CD1c-positive myeloid dendritic cell (primary cell): ENCODE results near the gene PARVG.
"Not testable (repeated sequence)": the region's sequence is repeated elsewhere in the genome, so short reads cannot be mapped to it uniquely, and the experiment has no call there.

Experiments
- DNase-seq: peaks from one replicate; pipeline ENCODE4 v3.0.0-alpha.2; 2016; ENCODE audit errors: extremely low spot score

The PARVG gene

GRCh38 chr22:44213489-44214043 is 32.8 kb downstream of the PARVG start:
- DNase-seq = no peak

DNA sequence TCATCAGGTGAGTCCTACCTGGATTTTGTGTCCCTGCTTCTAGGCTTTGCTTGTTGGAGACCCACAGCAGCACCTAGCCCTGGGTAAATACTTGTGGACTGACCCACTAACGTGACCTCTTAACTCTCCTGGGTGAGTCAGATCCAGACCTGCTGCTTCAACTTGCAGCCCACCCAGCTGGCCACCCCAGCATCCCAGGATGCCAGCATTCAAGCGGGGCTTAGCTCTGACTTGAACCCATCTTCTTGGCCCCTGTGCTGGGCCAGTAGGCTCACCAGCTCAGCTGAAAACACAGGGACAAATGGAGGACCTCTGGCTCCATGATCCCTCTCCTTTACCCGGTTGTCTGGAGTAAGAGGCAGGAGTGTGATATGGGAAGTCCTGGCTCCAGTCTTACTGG is 33.5 kb downstream of the PARVG start:
- no peak for DNase-seq

- no peak for DNase-seq
Measured at GRCh38 chr22:44214764-44215163, 34.0 kb downstream of the PARVG start.

- no peak for DNase-seq
Measured at GRCh38 chr22:44215287-44215686, 34.6 kb downstream of the PARVG start.

DNA sequence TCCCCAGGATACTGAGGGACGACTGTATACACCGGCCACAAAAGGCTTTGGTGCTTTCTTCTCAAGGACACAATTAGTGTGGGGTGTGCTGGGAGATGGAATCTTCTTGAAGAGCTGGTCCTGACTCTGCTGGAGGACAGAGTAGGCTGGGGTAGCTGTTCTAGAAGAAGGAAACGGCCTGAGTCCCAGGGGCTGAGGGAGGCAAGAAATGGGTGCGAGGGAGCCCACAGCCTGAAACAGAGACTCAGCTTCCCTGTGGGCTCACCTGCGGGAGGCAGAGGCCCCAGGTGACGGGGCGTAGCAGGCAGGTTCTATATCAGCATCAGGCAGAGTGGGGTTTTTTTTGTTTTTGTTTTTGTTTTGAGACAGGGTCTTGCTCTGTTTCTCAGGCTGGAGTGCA is 36.6 kb downstream of the PARVG start:
- DNase-seq = no peak

- DNase-seq = no peak
Measured at GRCh38 chr22:44218071-44218470, 37.3 kb downstream of the PARVG start.

- DNase-seq = no peak
Measured at GRCh38 chr22:44219101-44219870, 38.6 kb downstream of the PARVG start.

DNA sequence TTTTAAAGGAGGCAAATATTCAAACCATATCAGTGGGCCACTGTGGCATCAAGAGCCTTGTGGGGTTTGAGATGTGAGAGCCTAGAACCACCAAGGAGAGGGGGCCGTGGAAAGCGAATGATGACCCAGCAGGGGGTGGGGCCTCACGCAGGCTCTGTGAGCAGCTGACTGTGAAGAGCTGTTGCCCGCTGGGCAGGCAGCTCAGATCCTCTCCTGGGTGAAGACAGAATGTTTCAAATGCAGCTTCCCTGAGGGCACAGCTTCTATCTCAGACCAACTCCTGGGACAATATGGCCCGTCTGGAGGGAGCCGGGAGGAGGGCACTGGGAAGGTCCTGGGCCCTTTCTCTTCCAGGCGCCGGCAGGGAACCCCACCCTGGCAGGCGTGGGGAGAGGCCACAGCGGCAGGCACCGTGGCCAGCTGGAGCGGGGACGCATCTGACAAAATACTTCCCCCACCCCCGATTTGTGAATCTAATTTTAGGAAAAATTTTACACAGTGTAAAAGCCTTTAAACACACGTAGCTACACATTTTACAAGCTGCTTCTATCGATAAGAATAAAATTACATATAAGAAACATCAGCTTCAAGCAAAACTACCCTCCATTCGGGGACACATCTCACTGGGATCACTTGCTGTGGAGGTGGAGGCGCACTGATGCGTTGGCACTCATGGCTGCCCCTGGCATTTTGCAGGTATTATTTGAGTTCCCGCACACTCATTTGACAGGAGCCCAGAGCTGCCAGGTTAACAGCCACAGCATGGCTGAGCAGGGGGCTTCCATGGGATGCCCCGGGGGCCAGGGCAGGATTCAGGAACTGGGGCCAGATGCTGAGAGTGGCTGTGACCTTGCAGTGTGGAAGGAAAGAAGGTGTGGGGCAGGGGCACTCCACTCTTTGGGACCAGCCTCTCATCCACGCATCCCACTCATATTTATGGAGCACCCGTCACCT is 40.3 kb downstream of the PARVG start:
- no peak for DNase-seq

- no peak for DNase-seq
Measured at GRCh38 chr22:44221710-44222475, 41.2 kb downstream of the PARVG start.

DNA sequence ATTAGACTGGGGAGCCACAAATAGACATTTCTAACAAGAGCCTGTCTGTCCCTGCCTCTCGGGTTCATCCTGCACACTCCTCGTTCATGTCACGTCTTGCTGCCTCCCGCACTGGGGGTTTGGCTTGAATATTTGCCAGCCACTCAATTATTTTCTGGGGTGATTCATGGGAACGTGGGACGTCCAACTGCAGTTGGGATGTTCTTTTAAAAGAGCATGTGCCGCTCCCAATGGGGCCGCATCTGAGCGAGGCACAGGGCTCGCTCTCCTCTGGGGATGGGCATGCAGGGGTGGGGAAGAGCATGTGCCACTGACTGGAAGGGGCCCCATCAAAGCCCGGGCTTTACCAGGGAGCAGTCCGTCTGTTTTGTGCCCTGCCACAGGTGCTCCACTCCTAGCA is 43.4 kb downstream of the PARVG start:
- no peak for DNase-seq

- DNase-seq = no peak
Measured at GRCh38 chr22:44225091-44225689, 44.5 kb downstream of the PARVG start.

DNA sequence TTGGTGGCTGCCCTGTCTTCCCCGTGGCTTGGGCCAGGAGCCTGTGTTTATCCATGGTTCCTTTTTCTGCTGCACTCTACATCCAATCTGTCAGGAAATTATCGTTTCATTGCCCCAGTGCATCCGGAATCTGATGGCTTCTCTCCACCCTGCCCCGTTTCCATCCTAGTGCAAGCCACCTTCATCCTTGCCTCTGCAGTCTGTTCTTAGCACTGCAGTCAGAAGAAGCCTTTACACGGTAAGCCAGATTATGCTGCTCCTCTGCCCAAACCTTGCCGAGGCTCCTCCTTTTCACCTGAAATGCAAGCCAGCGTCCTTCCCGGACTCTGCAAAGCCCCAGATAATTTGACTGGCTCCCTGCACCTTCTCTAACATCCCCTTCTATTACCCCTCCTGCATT is 45.1 kb downstream of the PARVG start:
- DNase-seq = no peak

- DNase-seq = no peak
Measured at GRCh38 chr22:44229331-44229730, 48.6 kb downstream of the PARVG start.

GRCh38 chr22:44229809-44230208 is 49.1 kb downstream of the PARVG start:
- no peak for DNase-seq

DNA sequence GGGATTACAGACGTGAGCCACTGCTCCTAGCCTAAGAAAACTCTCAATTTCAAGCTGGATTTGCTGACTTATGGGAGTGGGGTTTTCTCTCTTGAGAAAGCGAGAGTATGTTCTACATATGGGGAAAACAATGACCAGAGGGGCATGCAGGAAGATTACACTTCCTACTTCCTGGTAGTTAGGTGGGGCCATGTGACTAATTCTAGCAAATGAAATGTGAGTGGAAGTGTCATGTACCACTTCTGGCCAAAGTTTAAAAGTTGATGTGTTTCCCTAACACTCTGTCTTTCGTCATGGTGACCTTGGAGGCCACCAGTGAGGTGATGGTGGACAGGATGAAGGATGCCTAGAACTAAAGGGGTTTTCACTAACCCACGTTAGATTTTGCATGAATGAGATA is 50.5 kb downstream of the PARVG start:
- DNase-seq = no peak

GRCh38 chr22:44234372-44234771 is 53.6 kb downstream of the PARVG start:
- DNase-seq = not testable (repeated sequence)

GRCh38 chr22:44237290-44237689 is 56.6 kb downstream of the PARVG start:
- DNase-seq = no peak

GRCh38 chr22:44241121-44241520 is 60.4 kb downstream of the PARVG start:
- not testable (repeated sequence) for DNase-seq

DNA sequence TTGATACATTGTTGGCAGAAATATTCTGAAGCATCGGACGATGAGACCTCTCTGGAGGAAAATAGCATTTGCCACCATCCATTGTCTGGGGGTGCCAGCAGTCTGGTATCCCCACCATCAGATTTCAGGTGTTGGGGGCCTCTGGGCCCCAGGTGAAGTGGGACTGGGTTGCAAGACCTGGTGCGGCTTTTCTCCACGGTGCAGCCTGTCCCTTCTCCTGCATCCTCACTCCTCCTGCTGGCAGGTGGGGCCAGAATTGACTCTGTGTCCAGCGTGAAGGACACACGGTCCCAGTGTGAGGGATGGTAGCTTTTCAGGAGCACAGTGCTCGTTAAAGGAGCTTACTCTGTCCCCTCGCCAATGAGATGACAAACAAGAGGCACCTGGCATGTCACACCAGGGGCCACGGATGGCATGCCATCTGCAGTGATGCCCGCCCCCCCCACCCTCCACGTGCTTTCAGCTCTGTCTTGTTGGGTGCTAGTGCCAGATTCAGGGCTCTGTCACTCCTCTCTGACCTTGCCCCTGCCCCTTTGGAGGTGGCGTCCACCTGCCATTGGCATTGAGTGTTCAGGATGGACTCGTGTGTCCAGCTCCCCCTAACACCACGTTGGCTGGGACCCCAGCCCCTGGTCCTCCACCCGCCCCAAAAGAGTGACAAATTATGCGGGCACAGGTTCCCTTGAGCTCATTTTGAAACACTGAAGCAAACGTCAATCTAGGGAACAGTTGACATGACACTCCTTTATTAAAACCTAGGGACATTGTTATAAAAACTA is 62.4 kb downstream of the PARVG start:
- DNase-seq = no peak

GRCh38 chr22:44243761-44244160 is 63.0 kb downstream of the PARVG start:
- no peak for DNase-seq
